ENCODE measurements around the gene CCM2L. TPM values are rescaled to one million over a fixed set of nuclear protein-coding genes. Genes with fewer than 3 reads are reported as not detected.

The CCM2L gene
- total RNA-seq, 2 experiments from 2014 or later, result 1.4 TPM; not detected in 1

DNA sequence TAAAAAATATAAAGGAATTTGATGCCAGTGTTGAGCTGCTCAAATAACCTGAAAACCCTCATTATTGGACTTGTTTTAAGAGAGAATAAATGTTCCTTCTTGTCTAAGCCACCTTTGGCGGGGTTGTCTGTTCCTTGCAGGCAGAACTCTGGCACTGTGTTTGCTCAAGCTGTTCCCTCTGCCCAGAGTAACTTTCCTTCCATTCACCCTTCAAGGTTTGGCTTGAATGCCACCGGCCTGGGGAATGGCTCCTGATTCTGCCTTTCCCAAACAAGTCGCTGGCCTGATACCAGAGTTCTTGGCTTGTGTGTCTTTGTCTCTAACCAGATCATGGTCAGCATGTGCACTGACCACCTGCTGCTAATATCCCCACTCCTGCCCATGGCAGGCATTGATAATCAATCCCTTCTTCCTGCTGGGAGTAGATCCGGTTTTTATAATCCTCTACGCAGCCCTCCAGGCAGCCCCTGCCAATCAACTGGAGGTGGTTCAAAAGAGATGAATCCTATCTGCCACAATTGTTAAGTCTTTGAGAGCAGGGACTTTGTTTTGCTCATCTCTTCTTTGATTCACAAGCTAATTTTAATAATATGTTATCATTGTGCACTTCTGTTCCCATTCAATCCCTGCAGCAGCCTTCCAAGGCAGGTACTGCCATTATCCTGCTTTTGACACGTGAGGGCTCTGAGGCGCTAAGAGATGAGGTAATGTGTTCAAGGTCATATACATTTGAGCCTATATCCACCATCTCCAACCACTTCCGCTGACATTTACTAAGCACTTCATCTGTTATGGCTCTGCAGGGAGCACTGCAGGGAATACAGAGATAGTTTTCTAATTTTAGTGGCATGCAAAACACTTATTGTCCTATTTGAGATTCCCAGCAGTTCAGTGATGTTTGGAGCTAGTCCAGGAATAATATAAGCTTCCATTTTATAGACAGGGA lies 3.1 kb upstream of the CCM2L start:
- TF ChIP-seq, protein P1, sequence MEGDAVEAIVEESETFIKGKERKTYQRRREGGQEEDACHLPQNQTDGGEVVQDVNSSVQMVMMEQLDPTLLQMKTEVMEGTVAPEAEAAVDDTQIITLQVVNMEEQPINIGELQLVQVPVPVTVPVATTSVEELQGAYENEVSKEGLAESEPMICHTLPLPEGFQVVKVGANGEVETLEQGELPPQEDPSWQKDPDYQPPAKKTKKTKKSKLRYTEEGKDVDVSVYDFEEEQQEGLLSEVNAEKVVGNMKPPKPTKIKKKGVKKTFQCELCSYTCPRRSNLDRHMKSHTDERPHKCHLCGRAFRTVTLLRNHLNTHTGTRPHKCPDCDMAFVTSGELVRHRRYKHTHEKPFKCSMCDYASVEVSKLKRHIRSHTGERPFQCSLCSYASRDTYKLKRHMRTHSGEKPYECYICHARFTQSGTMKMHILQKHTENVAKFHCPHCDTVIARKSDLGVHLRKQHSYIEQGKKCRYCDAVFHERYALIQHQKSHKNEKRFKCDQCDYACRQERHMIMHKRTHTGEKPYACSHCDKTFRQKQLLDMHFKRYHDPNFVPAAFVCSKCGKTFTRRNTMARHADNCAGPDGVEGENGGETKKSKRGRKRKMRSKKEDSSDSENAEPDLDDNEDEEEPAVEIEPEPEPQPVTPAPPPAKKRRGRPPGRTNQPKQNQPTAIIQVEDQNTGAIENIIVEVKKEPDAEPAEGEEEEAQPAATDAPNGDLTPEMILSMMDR (conservative IDR thresholded peaks at IDR 0.05; ENCODE audit: low read length), result no peak
- TF ChIP-seq EZH2phosphoT487 (IDR thresholded peaks at IDR 0.05; ENCODE audit: borderline replicate concordance, low read depth, low read length), result no peak
- ChIA-PET POLR2A (interaction anchor here (1.4 kb wide), 1 partner anchor 11 kb away, joined by 4 read pairs; no protein-coding TSS in a partner anchor), CTCF (ENCODE audit: unreplicated experiment) (no interaction called here)
- H3K36me3 ChIP-seq (ENCODE audit: insufficient read depth, low read length), result no peaks in the 10 kb centered on the region
- no peaks in the 10 kb centered on the region for H4K20me1 ChIP-seq (ENCODE audit: insufficient read depth, low read length)
- BruUV-seq (replicated peaks), result no TSS peak
- H3K9me3 ChIP-seq (ENCODE audit: low read length), result no peaks in the 10 kb centered on the region
- no peak overlapping the region for H3K4me2 ChIP-seq (ENCODE audit: low read length)
- no peaks in the 10 kb centered on the region for H3K79me2 ChIP-seq (ENCODE audit: insufficient read depth, low read depth, low read length)
- DNase-seq (ENCODE audit: low spot score), result no peak
- H3K4me3 ChIP-seq (ENCODE audit: low read depth, low read length, poor library complexity, severe bottlenecking), result no peak overlapping the region
- H3K27ac ChIP-seq (ENCODE audit: low read depth, low read length, poor library complexity, severe bottlenecking), result no peak overlapping the region
- H3K9me2 ChIP-seq (ENCODE audit: insufficient read depth, low read length), result no peaks in the 10 kb centered on the region
- intact Hi-C loops (cut with micrococcal nuclease; ENCODE audit: unreplicated experiment), result no loop called here
- no peaks in the 10 kb centered on the region for H3K4me1 ChIP-seq (ENCODE audit: insufficient read depth, low read length, poor library complexity, severe bottlenecking)
- H2AFZ ChIP-seq (ENCODE audit: low read length), result no peak overlapping the region

DNA sequence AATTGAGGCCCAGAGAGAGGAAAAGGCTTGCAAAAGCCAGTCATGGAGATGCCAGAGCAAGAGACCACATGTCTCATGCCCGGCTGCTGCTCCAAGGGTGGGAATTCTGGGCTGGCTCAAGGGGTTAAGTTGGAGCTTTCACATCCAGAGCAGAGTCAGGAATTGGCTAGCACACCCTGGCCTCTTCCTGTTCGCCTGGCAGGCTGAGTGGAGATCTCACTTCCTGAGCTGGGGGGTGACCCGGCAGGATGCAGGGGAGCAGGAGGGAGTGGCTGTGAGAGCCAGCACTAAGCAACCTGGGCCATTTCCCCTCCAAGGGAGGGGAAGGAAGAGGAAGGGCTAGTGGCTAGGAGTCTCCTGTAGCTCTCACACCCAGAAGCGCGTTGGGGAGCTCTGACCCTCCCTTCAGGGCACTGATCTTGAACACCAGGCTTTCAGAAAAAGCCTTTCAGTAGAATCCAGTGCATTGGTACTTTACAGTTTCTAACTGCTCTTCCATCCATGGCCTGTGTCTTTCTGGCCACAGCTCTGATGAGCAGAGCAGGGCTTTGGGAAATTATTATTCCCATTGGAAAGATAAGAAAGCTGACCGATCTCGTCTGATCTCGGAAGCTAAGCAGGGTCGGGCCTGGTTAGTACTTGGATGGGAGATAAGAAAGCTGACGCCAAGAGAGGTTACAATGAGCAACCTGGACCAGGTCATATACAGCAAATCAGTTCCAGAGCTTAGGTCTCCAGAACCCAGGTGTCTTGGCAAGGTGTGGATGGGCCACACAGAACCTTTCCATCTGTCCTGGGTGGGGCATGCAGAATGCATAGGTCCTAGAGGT lies 2.2 kb upstream of the CCM2L start:
- H3K9me2 ChIP-seq (ENCODE audit: insufficient read depth, low read length), result no peaks in the 10 kb centered on the region
- no peaks in the 10 kb centered on the region for H3K4me1 ChIP-seq (ENCODE audit: insufficient read depth, low read length, poor library complexity, severe bottlenecking)
- DNase-seq (ENCODE audit: low spot score), result no peak
- no peak overlapping the region for H3K27ac ChIP-seq (ENCODE audit: low read depth, low read length, poor library complexity, severe bottlenecking)
- no TSS peak for BruUV-seq (replicated peaks)
- no peaks in the 10 kb centered on the region for H3K36me3 ChIP-seq (ENCODE audit: insufficient read depth, low read length)
- no peak overlapping the region for H3K4me3 ChIP-seq (ENCODE audit: low read depth, low read length, poor library complexity, severe bottlenecking)
- no peak overlapping the region for H3K4me2 ChIP-seq (ENCODE audit: low read length)
- intact Hi-C loops (cut with micrococcal nuclease; ENCODE audit: unreplicated experiment), result no loop called here
- POLR2A ChIA-PET, result interaction anchor here (1.4 kb wide), 1 partner anchor 10 kb away, joined by 4 read pairs; no protein-coding TSS in a partner anchor
- H4K20me1 ChIP-seq (ENCODE audit: insufficient read depth, low read length), result no peaks in the 10 kb centered on the region
- CTCF ChIA-PET (ENCODE audit: unreplicated experiment), result no interaction called here
- no peak overlapping the region for H2AFZ ChIP-seq (ENCODE audit: low read length)
- no peak for TF ChIP-seq EZH2phosphoT487 (IDR thresholded peaks at IDR 0.05; ENCODE audit: borderline replicate concordance, low read depth, low read length)
- TF ChIP-seq, protein P1 (conservative IDR thresholded peaks at IDR 0.05; ENCODE audit: low read length), result no peak
- no peaks in the 10 kb centered on the region for H3K79me2 ChIP-seq (ENCODE audit: insufficient read depth, low read depth, low read length)
- no peaks in the 10 kb centered on the region for H3K9me3 ChIP-seq (ENCODE audit: low read length)

Measured in OCI-LY7 (cell line).